ENCODE results near the gene COX6B2. TPM values are rescaled to one million over a fixed set of nuclear protein-coding genes. Genes with fewer than 3 reads are reported as not detected.

COX6B2 gene
- total RNA-seq, 1 experiment from 2014 or later: 5.6 TPM

DNA sequence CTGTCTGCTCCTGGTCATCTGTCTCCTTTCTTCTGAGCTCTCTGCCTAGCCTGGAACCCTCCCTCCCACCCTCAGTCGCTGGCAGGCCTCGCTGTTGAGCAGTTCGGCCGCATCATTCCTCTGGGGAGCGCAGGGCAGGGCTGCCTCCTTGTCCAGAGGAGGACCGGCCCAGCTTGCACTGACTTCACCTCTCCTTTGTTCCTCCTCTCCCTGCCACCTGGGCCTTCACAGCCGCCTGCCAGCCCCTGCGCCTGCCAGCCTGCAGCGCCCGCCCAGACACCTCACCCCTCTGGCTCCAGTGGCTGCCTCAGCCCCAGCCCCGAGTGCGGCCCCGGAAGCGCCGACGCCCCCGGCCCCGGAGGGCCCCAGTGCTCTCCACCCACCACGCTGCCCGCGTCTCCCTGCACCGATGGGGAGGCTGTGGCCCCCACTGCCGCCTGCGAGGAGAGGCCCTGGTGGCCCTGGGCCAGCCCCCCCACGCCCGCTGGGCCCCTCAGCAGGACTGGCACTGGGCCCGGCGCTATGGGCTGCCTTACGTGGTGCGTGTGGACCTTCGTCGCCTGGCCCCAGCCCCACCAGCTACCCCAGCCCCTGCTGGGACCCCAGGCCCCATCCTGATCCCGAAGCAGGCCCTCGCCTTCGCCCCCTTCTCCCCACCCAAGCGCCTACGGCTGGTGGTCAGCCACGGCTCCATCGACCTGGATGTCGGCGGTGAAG is 7.6 kb downstream of the COX6B2 start:
- DNase-seq (ENCODE audit: low read depth, low spot score) (no peak), ATAC-seq (0 out of 2 replicates have a peak, but pooled peaks have one; percentile 12)
- Histone ChIP-seq H3K27me3 (ENCODE audit: control insufficient read depth, insufficient read depth, low read length) (no peaks in the 10 kb centered on the region), H3K27ac (ENCODE audit: low read length) (no peak overlapping the region), H3K4me3 (ENCODE audit: low read depth in 2 of 2, low read length in 2 of 2) (no peak overlapping the region), H3K4me1 (ENCODE audit: control insufficient read depth, insufficient read depth, low read length) (peaks cover 11% of the 10 kb centered on the region), H3K36me3 (ENCODE audit: control insufficient read depth, insufficient read depth, low read length) (no peaks in the 10 kb centered on the region), H3K9me3 (ENCODE audit: control insufficient read depth, insufficient read depth, low read depth, low read length) (no peaks in the 10 kb centered on the region)
- ChIA-PET CTCF (interaction anchor here (0.6 kb wide), 1 partner anchor 121 kb away, joined by 4 read pairs; no protein-coding TSS in a partner anchor), POLR2A (interaction anchor here (0.7 kb wide), 1 partner anchor 16 kb away, joined by 15 read pairs; no protein-coding TSS in a partner anchor)
- intact Hi-C loops (cut with micrococcal nuclease; ENCODE audit: unreplicated experiment): no loop called here
- in situ Hi-C loops (cut with HindIII; ENCODE audit: low pct_unique_long_range_greater_than_20kb, low sequenced_read_pairs): no loop called here
- BruUV-seq (replicated peaks): no TSS peak
- TF ChIP-seq, protein P1, sequence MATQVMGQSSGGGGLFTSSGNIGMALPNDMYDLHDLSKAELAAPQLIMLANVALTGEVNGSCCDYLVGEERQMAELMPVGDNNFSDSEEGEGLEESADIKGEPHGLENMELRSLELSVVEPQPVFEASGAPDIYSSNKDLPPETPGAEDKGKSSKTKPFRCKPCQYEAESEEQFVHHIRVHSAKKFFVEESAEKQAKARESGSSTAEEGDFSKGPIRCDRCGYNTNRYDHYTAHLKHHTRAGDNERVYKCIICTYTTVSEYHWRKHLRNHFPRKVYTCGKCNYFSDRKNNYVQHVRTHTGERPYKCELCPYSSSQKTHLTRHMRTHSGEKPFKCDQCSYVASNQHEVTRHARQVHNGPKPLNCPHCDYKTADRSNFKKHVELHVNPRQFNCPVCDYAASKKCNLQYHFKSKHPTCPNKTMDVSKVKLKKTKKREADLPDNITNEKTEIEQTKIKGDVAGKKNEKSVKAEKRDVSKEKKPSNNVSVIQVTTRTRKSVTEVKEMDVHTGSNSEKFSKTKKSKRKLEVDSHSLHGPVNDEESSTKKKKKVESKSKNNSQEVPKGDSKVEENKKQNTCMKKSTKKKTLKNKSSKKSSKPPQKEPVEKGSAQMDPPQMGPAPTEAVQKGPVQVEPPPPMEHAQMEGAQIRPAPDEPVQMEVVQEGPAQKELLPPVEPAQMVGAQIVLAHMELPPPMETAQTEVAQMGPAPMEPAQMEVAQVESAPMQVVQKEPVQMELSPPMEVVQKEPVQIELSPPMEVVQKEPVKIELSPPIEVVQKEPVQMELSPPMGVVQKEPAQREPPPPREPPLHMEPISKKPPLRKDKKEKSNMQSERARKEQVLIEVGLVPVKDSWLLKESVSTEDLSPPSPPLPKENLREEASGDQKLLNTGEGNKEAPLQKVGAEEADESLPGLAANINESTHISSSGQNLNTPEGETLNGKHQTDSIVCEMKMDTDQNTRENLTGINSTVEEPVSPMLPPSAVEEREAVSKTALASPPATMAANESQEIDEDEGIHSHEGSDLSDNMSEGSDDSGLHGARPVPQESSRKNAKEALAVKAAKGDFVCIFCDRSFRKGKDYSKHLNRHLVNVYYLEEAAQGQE (IDR thresholded peaks at IDR 0.05; ENCODE audit: insufficient read depth in 1 of 2, low read depth in 2 of 2, low read length in 1 of 2): no peak
- TF ChIP-seq TCF7L2 (IDR thresholded peaks at IDR 0.05; ENCODE audit: low read depth, low read length) (no peak), SIN3A (IDR thresholded peaks at IDR 0.05; ENCODE audit: borderline replicate concordance, insufficient read depth, low read depth, low read length) (no peak), POLR2AphosphoS5 (IDR thresholded peaks at IDR 0.05; ENCODE audit: low read depth, low read length) (no peak)
- TF ChIP-seq, protein P2, sequence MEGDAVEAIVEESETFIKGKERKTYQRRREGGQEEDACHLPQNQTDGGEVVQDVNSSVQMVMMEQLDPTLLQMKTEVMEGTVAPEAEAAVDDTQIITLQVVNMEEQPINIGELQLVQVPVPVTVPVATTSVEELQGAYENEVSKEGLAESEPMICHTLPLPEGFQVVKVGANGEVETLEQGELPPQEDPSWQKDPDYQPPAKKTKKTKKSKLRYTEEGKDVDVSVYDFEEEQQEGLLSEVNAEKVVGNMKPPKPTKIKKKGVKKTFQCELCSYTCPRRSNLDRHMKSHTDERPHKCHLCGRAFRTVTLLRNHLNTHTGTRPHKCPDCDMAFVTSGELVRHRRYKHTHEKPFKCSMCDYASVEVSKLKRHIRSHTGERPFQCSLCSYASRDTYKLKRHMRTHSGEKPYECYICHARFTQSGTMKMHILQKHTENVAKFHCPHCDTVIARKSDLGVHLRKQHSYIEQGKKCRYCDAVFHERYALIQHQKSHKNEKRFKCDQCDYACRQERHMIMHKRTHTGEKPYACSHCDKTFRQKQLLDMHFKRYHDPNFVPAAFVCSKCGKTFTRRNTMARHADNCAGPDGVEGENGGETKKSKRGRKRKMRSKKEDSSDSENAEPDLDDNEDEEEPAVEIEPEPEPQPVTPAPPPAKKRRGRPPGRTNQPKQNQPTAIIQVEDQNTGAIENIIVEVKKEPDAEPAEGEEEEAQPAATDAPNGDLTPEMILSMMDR (IDR thresholded peaks at IDR 0.05): no peak

DNA sequence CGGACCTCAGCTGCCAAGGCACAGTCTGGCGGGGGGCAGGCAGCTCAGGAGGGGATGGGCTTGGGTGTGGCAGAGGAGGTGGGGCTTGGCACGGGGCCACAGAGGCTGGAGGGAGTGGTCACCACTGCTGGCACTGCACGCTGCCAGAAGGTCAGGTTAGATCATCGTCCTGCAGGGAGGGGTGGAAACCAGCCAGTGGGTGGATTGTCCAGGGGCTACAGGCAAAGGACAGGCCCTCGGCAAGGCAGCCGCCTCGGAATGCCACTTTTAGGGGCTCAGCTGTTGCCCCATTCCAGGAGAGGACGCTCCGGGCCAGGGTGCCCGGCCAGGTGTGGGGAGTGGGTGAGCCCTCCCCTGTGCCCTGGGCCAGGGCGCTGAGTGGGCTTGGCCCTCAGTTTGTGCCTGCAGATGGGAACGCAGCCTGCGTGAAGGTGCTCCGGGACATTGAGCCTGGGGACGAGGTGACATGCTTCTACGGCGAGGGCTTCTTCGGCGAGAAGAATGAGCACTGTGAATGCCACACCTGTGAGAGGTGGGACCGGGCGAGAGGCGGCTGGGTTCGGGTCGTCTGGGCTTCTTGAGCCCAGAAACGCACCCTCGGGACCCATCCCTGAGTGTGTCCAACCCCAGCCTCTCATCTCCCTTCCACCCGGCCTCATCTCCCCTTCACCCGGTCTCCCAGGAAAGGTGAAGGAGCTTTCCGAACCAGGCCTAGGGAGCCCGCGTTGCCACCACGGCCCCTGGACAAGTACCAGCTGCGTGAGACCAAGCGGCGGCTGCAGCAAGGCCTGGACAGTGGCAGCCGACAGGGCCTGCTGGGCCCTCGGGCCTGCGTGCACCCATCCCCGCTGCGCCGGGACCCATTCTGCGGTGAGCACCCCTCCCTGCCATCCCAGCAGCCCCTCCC is 8.4 kb downstream of the COX6B2 start:
- ChIA-PET CTCF (interaction anchor here (0.6 kb wide), 1 partner anchor 121 kb away, joined by 4 read pairs; no protein-coding TSS in a partner anchor), POLR2A (interaction anchor here (0.6 to 0.7 kb wide), 2 partner anchors 15 to 1590 kb away, joined by 3 to 15 read pairs; no protein-coding TSS in a partner anchor)
- Histone ChIP-seq H3K36me3 (ENCODE audit: control insufficient read depth, insufficient read depth, low read length) (no peaks in the 10 kb centered on the region), H3K4me1 (ENCODE audit: control insufficient read depth, insufficient read depth, low read length) (peaks cover 15% of the 10 kb centered on the region), H3K27ac (ENCODE audit: low read length) (no peak overlapping the region), H3K27me3 (ENCODE audit: control insufficient read depth, insufficient read depth, low read length) (no peaks in the 10 kb centered on the region), H3K4me3 (ENCODE audit: low read depth in 2 of 2, low read length in 2 of 2) (no peak overlapping the region), H3K9me3 (ENCODE audit: control insufficient read depth, insufficient read depth, low read depth, low read length) (no peaks in the 10 kb centered on the region)
- in situ Hi-C loops (cut with HindIII; ENCODE audit: low pct_unique_long_range_greater_than_20kb, low sequenced_read_pairs): no loop called here
- intact Hi-C loops (cut with micrococcal nuclease; ENCODE audit: unreplicated experiment): no loop called here
- DNase-seq (ENCODE audit: low read depth, low spot score): no peak
- no TSS peak for BruUV-seq (replicated peaks)
- 0 out of 2 replicates have a peak, but pooled peaks have one; percentile 2 for ATAC-seq
- TF ChIP-seq SIN3A (IDR thresholded peaks at IDR 0.05; ENCODE audit: borderline replicate concordance, insufficient read depth, low read depth, low read length): no peak
- TF ChIP-seq POLR2AphosphoS5 (IDR thresholded peaks at IDR 0.05; ENCODE audit: low read depth, low read length): no peak
- TF ChIP-seq, protein P1 (IDR thresholded peaks at IDR 0.05; ENCODE audit: insufficient read depth in 1 of 2, low read depth in 2 of 2, low read length in 1 of 2): no peak
- TF ChIP-seq TCF7L2 (IDR thresholded peaks at IDR 0.05; ENCODE audit: low read depth, low read length): no peak
- TF ChIP-seq, protein P2 (IDR thresholded peaks at IDR 0.05): no peak

Measured in Panc1 (cell line).